HepG2 (cell line): ENCODE results near the gene GHRHR. TPM values are rescaled to one million over a fixed set of nuclear protein-coding genes. Genes with fewer than 3 reads are reported as not detected.

ENCODE experiments used
- ATAC-seq: fragments of 200-7000 bp; cut with Tn5 transposase; 3 replicates; pipeline ENCODE4 v1.9.1; 2020; ENCODE audit warnings: mild to moderate bottlenecking, moderate library complexity
- BruUV-seq: library from RNA; stranded (reverse); fragments of 400-500 nt; replicated peaks from 2 replicates; lab custom pipeline; 2021; lab: Mats Ljungman, UMichigan
- CTCF ChIA-PET: fragments of 300-600 bp; formaldehyde crosslinking; extraction: SDS; loops from one replicate; lab custom pipeline; 2021; ENCODE audit warnings: low total read pairs, inconsistent platforms, low intra/inter-chr PET ratio; lab: Yijun Ruan, JAX
- POLR2A ChIA-PET: fragments of 350-600 bp; sonication (Branson Sonifier 250); formaldehyde crosslinking; loops from one replicate; lab custom pipeline; 2020; ENCODE audit warnings: antibody characterized with exemption, inconsistent platforms; lab: Yijun Ruan, JAX
- DNase-seq: peaks from one replicate; pipeline ENCODE4 v3.0.0-alpha.2; 2015; ENCODE audit warnings: low spot score
- FAIRE-seq: peaks from 3 replicates; lab custom pipeline; 2011; peaks lifted over from hg19 to GRCh38; lab: Jason Lieb, UNC
- H2AFZ ChIP-seq: one replicate; pipeline ENCODE4 v1.6.1; 2011; ENCODE audit warnings: low read length, inconsistent platforms
- H3K27ac ChIP-seq: fragments of 300-600 bp; 3 replicates; pipeline ENCODE4 v1.8.0; 2011; ENCODE audit warnings: mixed run types, mild to moderate bottlenecking, mixed read lengths, low read length, inconsistent platforms; ENCODE audit not compliant: insufficient read depth; ENCODE audit errors: extremely low read length
- H3K27me3 ChIP-seq, 2 experiments: fragments of 200-600 bp in 1 of 2; 2 replicates in 1 of 2; 3 replicates in 1 of 2; pipeline versions ENCODE4 v1.6.0 to v1.8.0; 2011; ENCODE audit warnings: low read length in 2 of 2, mild to moderate bottlenecking in 2 of 2, moderate library complexity in 2 of 2, inconsistent platforms in 1 of 2; ENCODE audit not compliant: insufficient read depth in 2 of 2, control insufficient read depth in 1 of 2
- H3K36me3 ChIP-seq, 2 experiments: fragments of 200-600 bp in 1 of 2; replicated peaks in 1 of 2; 2 replicates in 1 of 2; 3 replicates in 1 of 2; pipeline versions ENCODE4 v1.5.1 to v1.8.0; 2011; ENCODE audit warnings: low read length in 2 of 2, inconsistent platforms in 1 of 2; ENCODE audit not compliant: insufficient read depth in 2 of 2, control insufficient read depth in 1 of 2
- H3K4me1 ChIP-seq: 2 replicates; pipeline ENCODE4 v1.5.1; 2012; ENCODE audit warnings: low read length, inconsistent platforms; ENCODE audit not compliant: insufficient read depth
- H3K4me2 ChIP-seq: 2 replicates; pipeline ENCODE4 v1.6.0; 2011; ENCODE audit warnings: low read depth, low read length, inconsistent platforms
- H3K4me3 ChIP-seq, 3 experiments: fragments of 200-600 bp in 1 of 3; sonication (generic), shearing (Covaris generic) in 1 of 3; replicated peaks in 1 of 3; 2 replicates each; pipeline ENCODE4 v1.5.1; 2011 to 2016; ENCODE audit warnings: low read length in 3 of 3, inconsistent platforms in 2 of 3, low read depth in 2 of 3, mild to moderate bottlenecking in 2 of 3, control low read depth in 1 of 3, mixed read lengths in 1 of 3; ENCODE audit not compliant: insufficient read depth in 1 of 3
- H3K79me2 ChIP-seq: one replicate; pipeline ENCODE4 v1.6.1; 2011; ENCODE audit warnings: low read length, inconsistent platforms; ENCODE audit not compliant: insufficient read depth
- H3K9ac ChIP-seq: 2 replicates; pipeline ENCODE4 v1.6.0; 2011; ENCODE audit warnings: mild to moderate bottlenecking, low read depth, low read length, inconsistent platforms; ENCODE audit not compliant: insufficient read depth
- H3K9me3 ChIP-seq: 2 replicates; pipeline ENCODE4 v1.5.1; 2012; ENCODE audit warnings: mild to moderate bottlenecking, low read length
- H4K20me1 ChIP-seq: 2 replicates; pipeline ENCODE4 v1.6.0; 2011; ENCODE audit warnings: inconsistent platforms, mild to moderate bottlenecking, low read length, moderate library complexity; ENCODE audit not compliant: insufficient read depth
- ARID3A ChIP-seq: IDR thresholded peaks from 2 replicates; pipeline ENCODE4 v1.6.1; 2012; ENCODE audit warnings: low read depth, low read length, improper control_type of control experiment
- POLR2AphosphoS2 ChIP-seq: IDR thresholded peaks from 2 replicates; pipeline ENCODE4 v1.6.1; 2011; ENCODE audit warnings: low read depth, low read length, improper control_type of control experiment
- RBFOX2 ChIP-seq: fragments of 200-400 bp; formaldehyde crosslinking; IDR thresholded peaks from 2 replicates; pipeline ENCODE4 v1.6.1; 2017; ENCODE audit warnings: low read depth, mild to moderate bottlenecking, low read length
- RBM22 ChIP-seq: fragments of 200-400 bp; formaldehyde crosslinking; optimal IDR thresholded peaks from 2 replicates; pipeline ENCODE3; 2017; ENCODE audit warnings: mild to moderate bottlenecking, low read length, moderate library complexity
- WIZ ChIP-seq: sonication (generic); formaldehyde crosslinking; IDR thresholded peaks from 2 replicates; pipeline ENCODE4 v1.5.1; 2020; ENCODE audit warnings: mild to moderate bottlenecking, missing genetic modification reagents
- ZBTB20 ChIP-seq: sonication (generic); formaldehyde crosslinking; IDR thresholded peaks from 2 replicates; pipeline ENCODE4 v1.8.1; 2023; ENCODE audit warnings: missing genetic modification reagents, low read depth, mild to moderate bottlenecking, borderline replicate concordance
- ZNF12 ChIP-seq: sonication (generic); formaldehyde crosslinking; IDR thresholded peaks from 2 replicates; pipeline ENCODE4 v1.5.0; 2020; ENCODE audit warnings: missing genetic modification reagents
- ZNF138 ChIP-seq: sonication (generic); formaldehyde crosslinking; IDR thresholded peaks from 2 replicates; pipeline ENCODE4 v1.5.0; 2020; ENCODE audit warnings: mild to moderate bottlenecking, low read depth, missing genetic modification reagents
- WGBS: methylation state at CpG from one replicate; pipeline ENCODE4 v1.1.6; 2017; ENCODE audit warnings: low lambda C conversion rate; 5-methylcytosine and 5-hydroxymethylcytosine counted together
- in situ Hi-C: cut with HindIII; loops from 2 replicates; pipeline ENCODE4 v1.10.0; 2017; ENCODE audit warnings: low pct_unique_long_range_greater_than_20kb; ENCODE audit not compliant: extremely low pct_ligation_motif_present
- intact Hi-C: fragments of 100-400 bp; cut with micrococcal nuclease; formaldehyde crosslinking; loops from one replicate; pipeline ENCODE4 v1.10.0; 2022; ENCODE audit not compliant: unreplicated experiment
- polyA plus RNA-seq, 8 experiments: library from polyadenylated mRNA; depleted of rRNA in 3 of 8; stranded (reverse) in 7 of 8; unstranded in 1 of 8; fragments of >200 nt; fragmentation: Illumina TruSeq in 4 of 8; extraction: Trizol in 4 of 8; gene quantifications; 2 replicates each; pipeline versions ENCODE4 v1.2.1 to v1.2.3, GENCODE V29; 2011 to 2016; ENCODE audit warnings: low read depth in 4 of 8, missing spikeins in 1 of 8, mixed read lengths in 1 of 8; ENCODE audit not compliant: insufficient read depth in 1 of 8
- total RNA-seq, 5 experiments: library from RNA; depleted of rRNA; stranded (reverse); fragments of >200 nt; fragmentation: Illumina TruSeq; extraction: Trizol; gene quantifications; 2 replicates each; pipeline ENCODE4 v1.2.3, GENCODE V29; 2016; ENCODE audit warnings: low read depth in 1 of 5
- TF ChIP-seq, protein P1 (sequence below): sonication (generic); formaldehyde crosslinking; IDR thresholded peaks from 2 replicates; pipeline ENCODE4 v1.4.0; 2020; ENCODE audit warnings: missing genetic modification reagents, borderline replicate concordance
- TF ChIP-seq, protein P2 (sequence below): sonication (generic); formaldehyde crosslinking; IDR thresholded peaks from 2 replicates; pipeline ENCODE4 v1.5.0; 2020; ENCODE audit warnings: mild to moderate bottlenecking, low read depth, missing genetic modification reagents, borderline replicate concordance

The GHRHR gene
- total and polyA plus RNA-seq, 2 of the 13 experiments (the other 11 are each of a cell fraction or from before 2014, with no cell fraction given): not detected

DNA sequence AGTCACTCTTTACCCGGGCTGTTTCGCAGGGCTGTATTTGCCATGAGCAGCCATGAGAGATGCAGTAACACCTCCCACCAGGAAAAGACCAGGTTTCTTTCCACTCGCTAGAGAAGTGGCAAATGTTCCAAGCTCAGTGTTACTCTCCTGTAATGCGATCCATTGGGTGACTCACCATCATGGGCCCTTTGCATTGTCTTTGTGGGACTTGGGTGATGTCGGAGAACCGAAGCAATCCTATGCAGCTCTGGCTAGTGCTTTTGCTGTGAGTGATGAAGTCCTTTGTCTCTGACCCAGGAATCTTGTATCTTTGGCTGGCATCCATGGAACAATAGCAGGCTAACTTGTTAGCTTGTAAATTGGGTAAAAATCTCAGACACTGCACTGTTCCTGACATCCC, 40.0 kb downstream of the GHRHR start:
- whole genome bisulfite sequencing: 32% methylated on average over 5 of the region's 6 CpGs
- Histone ChIP-seq H3K4me1 (no peaks in the 10 kb centered on the region), H3K9ac (no peak overlapping the region), H3K4me2 (no peak overlapping the region), H3K36me3 (no peaks in the 10 kb centered on the region), H3K27me3 (peaks cover 0 to 8% of the 10 kb centered on the region in 2 experiments; a peak in 2 of 5 replicates), H3K79me2 (no peaks in the 10 kb centered on the region), H3K9me3 (no peaks in the 10 kb centered on the region), H3K4me3 (no peak overlapping the region), H3K27ac (no peak overlapping the region), H4K20me1 (no peaks in the 10 kb centered on the region), H2AFZ (no peak overlapping the region)
- in situ Hi-C loops: no loop called here
- ATAC-seq (no peak), DNase-seq (no peak), FAIRE-seq (no peak)
- intact Hi-C loops: no loop called here
- no peak for TF ChIP-seq ZNF138
- no peak for TF ChIP-seq ZNF12
- no peak for TF ChIP-seq RBFOX2
- TF ChIP-seq, protein P1, sequence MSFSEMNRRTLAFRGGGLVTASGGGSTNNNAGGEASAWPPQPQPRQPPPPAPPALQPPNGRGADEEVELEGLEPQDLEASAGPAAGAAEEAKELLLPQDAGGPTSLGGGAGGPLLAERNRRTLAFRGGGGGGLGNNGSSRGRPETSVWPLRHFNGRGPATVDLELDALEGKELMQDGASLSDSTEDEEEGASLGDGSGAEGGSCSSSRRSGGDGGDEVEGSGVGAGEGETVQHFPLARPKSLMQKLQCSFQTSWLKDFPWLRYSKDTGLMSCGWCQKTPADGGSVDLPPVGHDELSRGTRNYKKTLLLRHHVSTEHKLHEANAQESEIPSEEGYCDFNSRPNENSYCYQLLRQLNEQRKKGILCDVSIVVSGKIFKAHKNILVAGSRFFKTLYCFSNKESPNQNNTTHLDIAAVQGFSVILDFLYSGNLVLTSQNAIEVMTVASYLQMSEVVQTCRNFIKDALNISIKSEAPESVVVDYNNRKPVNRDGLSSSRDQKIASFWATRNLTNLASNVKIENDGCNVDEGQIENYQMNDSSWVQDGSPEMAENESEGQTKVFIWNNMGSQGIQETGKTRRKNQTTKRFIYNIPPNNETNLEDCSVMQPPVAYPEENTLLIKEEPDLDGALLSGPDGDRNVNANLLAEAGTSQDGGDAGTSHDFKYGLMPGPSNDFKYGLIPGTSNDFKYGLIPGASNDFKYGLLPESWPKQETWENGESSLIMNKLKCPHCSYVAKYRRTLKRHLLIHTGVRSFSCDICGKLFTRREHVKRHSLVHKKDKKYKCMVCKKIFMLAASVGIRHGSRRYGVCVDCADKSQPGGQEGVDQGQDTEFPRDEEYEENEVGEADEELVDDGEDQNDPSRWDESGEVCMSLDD: no peak
- TF ChIP-seq ZBTB20 (CRISPR knock-in tag): no peak
- no peak for TF ChIP-seq WIZ
- TF ChIP-seq POLR2AphosphoS2: no peak
- no peak for TF ChIP-seq ARID3A
- TF ChIP-seq RBM22: no peak
- TF ChIP-seq, protein P2, sequence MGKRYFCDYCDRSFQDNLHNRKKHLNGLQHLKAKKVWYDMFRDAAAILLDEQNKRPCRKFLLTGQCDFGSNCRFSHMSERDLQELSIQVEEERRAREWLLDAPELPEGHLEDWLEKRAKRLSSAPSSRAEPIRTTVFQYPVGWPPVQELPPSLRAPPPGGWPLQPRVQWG: no peak
- ChIA-PET POLR2A (no interaction called here), CTCF (no interaction called here)
- no TSS peak for BruUV-seq
